HG03060 (cell line): ENCODE measurements around the gene CLCN5.
"Not testable (repeated sequence)": the region's sequence is repeated elsewhere in the genome, so short reads cannot be mapped to it uniquely, and the experiment has no call there.

ENCODE experiments used
- ATAC-seq: cut with Tn5 transposase; IDR thresholded peaks from one replicate; pipeline ENCODE4 v1.9.1; 2021; ENCODE audit warnings: low read depth, moderate number of reproducible peaks; ENCODE audit not compliant: unreplicated experiment

The CLCN5 gene

GRCh38 chrX:49995107-49995731, 72.8 kb downstream of the CLCN5 start:
- no peak for ATAC-seq

- no peak for ATAC-seq
Measured at GRCh38 chrX:49995795-49996455, 73.5 kb downstream of the CLCN5 start.

- ATAC-seq: no peak
Measured at GRCh38 chrX:49996474-49996873, 74.1 kb downstream of the CLCN5 start.

- ATAC-seq: no peak
Measured at GRCh38 chrX:49999087-49999486, 76.7 kb downstream of the CLCN5 start.

GRCh38 chrX:50000937-50001542, 78.6 kb downstream of the CLCN5 start:
- no peak for ATAC-seq

- no peak for ATAC-seq
Measured at GRCh38 chrX:50002067-50002714, 79.8 kb downstream of the CLCN5 start.

GRCh38 chrX:50003467-50003866, 81.1 kb downstream of the CLCN5 start:
- no peak for ATAC-seq

GRCh38 chrX:50003927-50004326, 81.5 kb downstream of the CLCN5 start:
- no peak for ATAC-seq

GRCh38 chrX:50025591-50025990, 103.2 kb downstream of the CLCN5 start:
- ATAC-seq: not testable (repeated sequence)

- no peak for ATAC-seq
Measured at GRCh38 chrX:50035126-50035525, 112.7 kb downstream of the CLCN5 start.

GRCh38 chrX:50036426-50036825, 114.0 kb downstream of the CLCN5 start:
- no peak for ATAC-seq

- ATAC-seq: no peak
Measured at GRCh38 chrX:50045823-50046222, 123.4 kb downstream of the CLCN5 start.

- no peak for ATAC-seq
Measured at GRCh38 chrX:50049228-50049627, 126.8 kb downstream of the CLCN5 start.

- no peak for ATAC-seq
Measured at GRCh38 chrX:50054147-50054546, 131.8 kb downstream of the CLCN5 start.

GRCh38 chrX:50066318-50066937, 144.0 kb downstream of the CLCN5 start:
- no peak for ATAC-seq

- ATAC-seq: no peak
Measured at GRCh38 chrX:50067435-50068284, 145.3 kb downstream of the CLCN5 start.

GRCh38 chrX:50068285-50068563, 145.8 kb downstream of the CLCN5 start:
- no peak for ATAC-seq

- ATAC-seq: no peak
Measured at GRCh38 chrX:50068893-50069292, 146.5 kb downstream of the CLCN5 start.

GRCh38 chrX:50071494-50071893, 149.1 kb downstream of the CLCN5 start:
- no peak for ATAC-seq

- ATAC-seq: peak; percentile 62
Measured at GRCh38 chrX:50072110-50072509, 149.7 kb downstream of the CLCN5 start.
